Ishikawa (cell line): ENCODE data around the gene JMY.

Experiments used
- CEBPB ChIP-seq: IDR thresholded peaks from 2 replicates; pipeline ENCODE4 v1.6.1; 2012
- CREB1 ChIP-seq: IDR thresholded peaks from 2 replicates; pipeline ENCODE4 v1.6.1; 2012; ENCODE audit warnings: low read depth
- EGR1 ChIP-seq: IDR thresholded peaks from 2 replicates; pipeline ENCODE4 v1.6.1; 2012
- EP300 ChIP-seq: IDR thresholded peaks from 2 replicates; pipeline ENCODE4 v1.6.1; 2012; ENCODE audit warnings: borderline replicate concordance
- FOXM1 ChIP-seq: IDR thresholded peaks from 2 replicates; pipeline ENCODE4 v1.6.1; 2012; ENCODE audit warnings: low read depth, borderline replicate concordance
- NFIC ChIP-seq: IDR thresholded peaks from 2 replicates; pipeline ENCODE4 v1.6.1; 2012
- RAD21 ChIP-seq: IDR thresholded peaks from 2 replicates; pipeline ENCODE4 v1.6.1; 2012; ENCODE audit warnings: low read depth
- TCF12 ChIP-seq: IDR thresholded peaks from 2 replicates; pipeline ENCODE4 v1.6.1; 2012; ENCODE audit warnings: low read depth
- USF1 ChIP-seq: IDR thresholded peaks from 2 replicates; pipeline ENCODE4 v1.6.1; 2012
- YY1 ChIP-seq: IDR thresholded peaks from 2 replicates; pipeline ENCODE4 v1.6.1; 2012; ENCODE audit warnings: low read depth

GRCh38 chr5:79206541-79206940 lies 29.4 kb upstream of the JMY start:
- TF ChIP-seq EGR1 (no peak), EP300 (no peak), RAD21 (no peak), NFIC (no peak), YY1 (no peak), CEBPB (no peak), TCF12 (no peak), USF1 (no peak), FOXM1 (no peak), CREB1 (no peak)
